Measurements from ENCODE around the gene LRR1.
A peak's percentile ranks its signal among the peaks of the same experiment; 100 is the strongest.
"Not testable (repeated sequence)": the region's sequence is repeated elsewhere in the genome, so short reads cannot be mapped to it uniquely, and the experiment has no call there.

Gene LRR1

GRCh38 chr14:49585803-49586672 lies 12.7 kb upstream of the LRR1 start, which contains the start of gene RPS29:
Gene RPS29, minus strand, starts transcription at chr14:49586380. Its CDS starts 34 bp downstream, at chr14:49586346.
- peak; percentile 99 for DNase-seq

- DNase-seq: peak; percentile 78
These were observed 11.9 kb upstream of the LRR1 start for GRCh38 chr14:49586673-49587460.

GRCh38 chr14:49589387-49589786 lies 9.4 kb upstream of the LRR1 start:
- DNase-seq: no peak

GRCh38 chr14:49593016-49593415 lies 5.7 kb upstream of the LRR1 start:
- DNase-seq: no peak

GRCh38 chr14:49594347-49595091 lies 4.2 kb upstream of the LRR1 start:
- no peak for DNase-seq

- no peak for DNase-seq
These were observed 603 bp upstream of the LRR1 start for GRCh38 chr14:49598189-49598484.

- DNase-seq: no peak
These were observed 8.8 kb downstream of the LRR1 start for GRCh38 chr14:49607583-49607982.

- DNase-seq: no peak
These were observed 13.5 kb downstream of the LRR1 start for GRCh38 chr14:49612251-49612650.

GRCh38 chr14:49612671-49613070 lies 13.9 kb downstream of the LRR1 start:
- no peak for DNase-seq

GRCh38 chr14:49614196-49614595 lies 15.5 kb downstream of the LRR1 start:
- DNase-seq: no peak

- DNase-seq: no peak
These were observed 17.0 kb downstream of the LRR1 start for GRCh38 chr14:49615776-49616175.

- no peak for DNase-seq
These were observed 19.2 kb downstream of the LRR1 start for GRCh38 chr14:49617852-49618519.

GRCh38 chr14:49619273-49619672 lies 20.5 kb downstream of the LRR1 start:
- DNase-seq: not testable (repeated sequence)

- DNase-seq: no peak
These were observed 21.0 kb downstream of the LRR1 start for GRCh38 chr14:49619730-49620129.

GRCh38 chr14:49620182-49621113 lies 21.7 kb downstream of the LRR1 start, which contains the start of the genes MGAT2 and RPL36AL:
Gene MGAT2, plus strand, starts transcription at chr14:49620799. Its CDS starts 470 bp downstream, at chr14:49621269.
Gene RPL36AL, minus strand, starts transcription at chr14:49620626. Its CDS starts 1,522 bp downstream, at chr14:49619104.
- peak; percentile 96 for DNase-seq

GRCh38 chr14:49621114-49621881 lies 22.6 kb downstream of the LRR1 start:
- DNase-seq: no peak

- DNase-seq: no peak
These were observed 23.4 kb downstream of the LRR1 start for GRCh38 chr14:49622022-49622607.

GRCh38 chr14:49623387-49623786 lies 24.6 kb downstream of the LRR1 start:
- no peak for DNase-seq

- DNase-seq: peak; percentile 37
These were observed 25.4 kb downstream of the LRR1 start for GRCh38 chr14:49623941-49624839.

All from central memory CD4-positive, alpha-beta T cell (primary cell).